Measurements from ENCODE around the gene NAGA.

Gene NAGA

DNA sequence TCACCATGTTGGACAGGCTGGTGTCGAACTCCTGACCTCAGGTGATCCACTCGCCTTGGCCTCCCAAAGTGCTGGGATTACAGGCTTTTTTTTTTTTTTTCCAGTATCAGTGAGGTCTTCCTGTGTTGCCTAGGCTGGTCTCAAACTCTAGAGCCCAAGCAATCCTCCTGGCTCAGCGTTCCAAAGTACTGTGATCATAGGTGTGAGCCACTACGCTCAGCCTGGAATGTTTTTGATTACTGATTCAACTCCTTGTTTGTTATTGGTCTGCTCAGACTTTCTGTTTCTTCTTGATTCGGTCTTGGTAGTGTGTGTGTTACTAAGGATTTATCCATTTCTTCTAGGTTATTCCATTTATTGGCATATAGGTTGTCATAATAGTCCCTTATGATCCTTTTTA is 31.3 kb downstream of the NAGA start:
- no peak for DNase-seq (ENCODE audit: low spot score)

DNA sequence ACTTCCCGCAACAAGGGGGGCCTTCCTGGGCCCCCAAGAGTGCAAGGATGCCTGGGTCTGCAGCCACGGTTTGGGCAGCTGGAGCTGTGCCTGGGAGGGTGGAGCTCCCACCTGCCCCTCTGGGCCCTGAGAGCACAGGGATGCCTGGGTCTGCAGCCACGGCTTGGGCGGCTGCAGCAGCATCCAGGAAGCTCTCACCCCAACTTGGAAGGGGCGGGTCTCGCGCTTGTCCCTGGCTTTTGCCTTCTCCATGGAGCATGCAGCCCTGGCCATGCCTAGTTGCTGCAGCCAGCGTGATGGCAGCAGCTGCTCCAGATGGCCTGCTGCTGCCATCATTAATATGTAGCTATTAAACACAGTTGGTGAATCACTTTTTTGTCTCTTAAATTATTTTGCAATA is 35.4 kb downstream of the NAGA start:
- DNase-seq (ENCODE audit: low spot score) = no peak

DNA sequence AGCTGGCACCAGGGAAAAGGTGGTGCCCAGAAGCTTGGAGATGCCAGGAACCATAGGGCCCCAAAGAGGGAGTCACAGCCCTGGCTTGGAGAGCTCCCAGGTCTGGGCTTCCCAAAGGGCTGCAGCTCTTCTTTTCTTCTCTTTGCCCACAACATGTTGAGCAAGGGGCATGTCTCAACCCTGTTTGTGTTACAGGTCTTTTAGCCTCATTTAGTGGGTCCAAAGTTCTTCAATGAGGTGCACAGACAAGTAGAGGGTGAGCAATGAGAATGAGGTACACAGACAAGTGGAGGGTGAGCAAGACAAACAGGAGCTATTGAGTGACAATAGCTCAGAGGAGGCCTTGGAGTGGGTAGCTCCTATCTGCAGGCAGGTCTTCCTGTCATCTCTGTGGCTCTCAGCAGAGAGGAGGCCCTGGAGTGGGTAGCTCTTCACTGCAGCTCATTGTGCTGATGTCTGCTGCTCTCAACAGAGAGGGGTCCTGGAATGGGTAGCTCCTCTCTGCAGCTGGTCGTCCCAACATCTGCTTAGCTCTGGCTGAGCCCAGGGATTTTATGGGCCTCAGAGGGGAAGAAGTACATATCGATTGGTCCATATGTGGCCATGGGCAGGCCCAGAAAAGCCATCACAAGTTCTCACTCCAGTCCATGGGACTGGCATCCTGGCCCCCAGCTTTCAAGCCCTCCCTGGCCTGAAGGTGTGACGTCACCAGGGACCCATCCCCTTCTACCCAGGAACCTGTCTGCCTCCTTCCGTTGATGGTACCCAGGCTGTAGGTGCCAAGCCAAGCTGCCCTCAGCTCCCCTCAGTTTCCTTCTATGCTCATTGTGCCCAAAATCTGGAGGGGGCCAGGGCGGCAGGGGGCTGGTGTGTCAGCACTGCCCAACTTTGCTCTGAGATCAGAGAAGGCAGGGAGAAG is 37.1 kb downstream of the NAGA start:
- no peak for DNase-seq (ENCODE audit: low spot score)

DNA sequence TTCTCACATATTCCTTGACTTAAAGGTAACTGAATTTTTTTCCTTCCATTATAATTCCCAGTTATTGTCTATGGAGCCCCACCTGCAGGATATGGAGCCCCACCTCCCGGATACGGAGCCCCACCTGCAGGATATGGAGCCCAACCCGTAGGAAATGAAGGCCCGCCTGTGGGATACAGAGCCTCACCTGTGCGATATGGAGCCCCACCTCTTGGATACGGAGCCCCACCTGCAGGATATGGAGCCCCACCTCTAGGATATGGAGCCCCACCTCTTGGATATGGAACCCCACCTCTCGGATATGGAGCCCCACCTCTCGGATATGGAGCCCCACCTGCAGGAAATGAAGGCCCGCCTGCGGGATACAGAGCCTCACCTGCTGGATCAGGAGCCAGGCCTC is 43.9 kb downstream of the NAGA start:
- DNase-seq (ENCODE audit: low spot score) = no peak

DNA sequence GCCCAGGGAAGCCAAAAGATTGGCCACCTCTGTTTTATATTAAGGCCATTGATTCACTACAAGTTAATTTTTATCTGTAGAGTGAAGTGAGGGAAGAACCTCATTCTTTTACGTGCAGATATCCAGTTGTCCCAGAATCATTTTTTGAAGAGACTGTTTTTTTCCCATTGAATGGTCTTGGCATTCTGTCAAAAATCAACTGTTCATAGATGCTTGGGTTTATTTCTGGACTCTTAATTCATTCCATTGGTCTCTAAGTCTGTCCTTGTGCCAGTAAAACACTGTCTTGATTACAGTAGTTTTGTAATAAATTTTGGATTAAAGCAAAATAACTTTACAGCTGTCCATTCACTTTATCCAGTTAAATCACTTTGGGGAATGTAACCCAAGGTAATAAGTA is 45.2 kb downstream of the NAGA start:
- DNase-seq (ENCODE audit: low spot score) = no peak

DNA sequence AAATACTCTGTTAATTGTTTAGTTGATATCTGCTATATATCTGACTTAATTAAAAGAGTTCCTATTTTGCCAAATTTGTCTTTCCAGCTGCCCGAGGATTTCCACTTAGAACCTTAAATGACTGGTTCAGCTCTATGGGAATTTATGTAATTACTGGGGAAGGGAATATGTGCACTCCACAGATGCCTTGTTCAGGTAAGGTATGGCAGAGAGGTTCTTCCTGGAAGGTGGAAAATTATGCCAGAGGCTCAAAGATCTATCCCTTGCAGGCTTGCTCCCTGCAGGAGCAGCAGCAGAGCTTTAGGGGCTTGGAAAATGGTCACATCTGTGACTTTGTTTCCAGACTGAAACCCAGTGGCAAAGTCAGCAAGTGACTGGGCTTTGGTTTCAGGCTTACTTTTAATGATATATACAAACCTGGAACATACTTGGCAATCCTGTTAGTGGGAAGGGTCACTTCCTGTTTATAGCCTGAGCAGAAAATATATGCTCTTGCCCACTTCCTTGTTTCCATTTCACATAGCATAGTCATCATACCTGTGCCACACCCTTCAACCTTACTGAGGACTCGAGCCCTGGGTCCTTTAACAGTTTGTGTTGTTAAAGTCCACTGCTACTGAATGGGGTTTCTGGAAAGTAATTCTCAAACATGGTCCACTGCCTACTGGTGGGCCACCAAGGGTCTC is 48.3 kb downstream of the NAGA start:
- no peak for DNase-seq (ENCODE audit: low spot score)

DNA sequence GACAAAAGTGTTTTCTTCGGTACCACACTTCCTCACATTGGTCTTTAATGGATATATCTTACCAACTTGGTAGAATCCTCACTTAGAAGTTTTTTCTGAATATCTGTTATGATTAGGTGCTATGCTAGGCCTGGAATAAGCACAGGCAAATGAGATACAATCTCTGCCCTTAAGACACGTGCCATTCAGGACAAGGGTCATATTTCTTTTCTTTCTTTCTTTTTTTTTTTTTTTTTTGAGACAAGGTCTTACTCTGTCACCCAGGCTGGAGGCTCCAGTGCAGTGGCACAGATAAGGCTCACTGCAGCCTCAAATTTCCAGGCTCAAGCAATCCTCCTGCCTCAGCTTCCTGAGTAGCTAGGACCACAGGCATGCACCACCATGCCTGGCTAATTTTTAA is 49.0 kb downstream of the NAGA start:
- no peak for DNase-seq (ENCODE audit: low spot score)

DNA sequence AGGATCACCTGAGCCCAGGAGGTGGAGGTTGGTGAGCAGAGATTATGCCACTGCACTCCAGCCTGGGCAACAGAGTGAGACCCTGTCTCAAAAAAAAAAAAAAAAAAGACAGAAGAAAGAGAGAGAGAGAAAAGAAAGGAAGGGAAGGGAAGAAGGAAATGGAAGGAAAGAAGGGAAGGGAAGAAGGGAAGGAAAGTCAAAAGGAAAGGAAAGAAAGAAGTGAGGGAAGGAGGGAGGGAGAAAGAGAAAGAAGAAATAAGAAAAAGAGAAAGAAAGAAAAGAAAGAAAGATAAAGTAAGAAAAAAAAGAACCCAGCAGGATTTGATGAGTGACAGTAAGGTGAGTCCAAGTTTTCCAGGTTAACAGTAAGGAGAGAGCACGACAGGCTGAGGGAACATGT is 52.4 kb downstream of the NAGA start:
- no peak for DNase-seq (ENCODE audit: low spot score)

DNA sequence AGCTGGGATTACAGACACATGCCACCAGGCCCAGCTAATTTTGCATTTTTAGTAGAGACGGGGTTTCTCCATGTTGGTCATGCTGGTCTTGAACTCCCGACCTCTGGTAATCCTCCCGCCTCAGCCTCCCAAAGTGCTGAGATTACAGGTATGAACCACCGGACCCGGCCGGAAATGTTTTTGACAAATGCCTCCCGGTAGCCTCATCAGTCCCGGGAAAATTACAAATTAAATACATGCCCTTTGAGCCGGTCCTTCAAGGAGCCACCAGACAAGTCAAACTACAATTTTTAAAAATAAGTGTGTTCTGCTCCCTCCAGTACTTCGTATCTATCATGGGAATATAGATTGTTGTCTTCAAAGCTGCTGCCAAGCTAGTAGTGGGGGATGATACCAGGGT is 54.5 kb downstream of the NAGA start:
- no peak for DNase-seq (ENCODE audit: low spot score)

DNA sequence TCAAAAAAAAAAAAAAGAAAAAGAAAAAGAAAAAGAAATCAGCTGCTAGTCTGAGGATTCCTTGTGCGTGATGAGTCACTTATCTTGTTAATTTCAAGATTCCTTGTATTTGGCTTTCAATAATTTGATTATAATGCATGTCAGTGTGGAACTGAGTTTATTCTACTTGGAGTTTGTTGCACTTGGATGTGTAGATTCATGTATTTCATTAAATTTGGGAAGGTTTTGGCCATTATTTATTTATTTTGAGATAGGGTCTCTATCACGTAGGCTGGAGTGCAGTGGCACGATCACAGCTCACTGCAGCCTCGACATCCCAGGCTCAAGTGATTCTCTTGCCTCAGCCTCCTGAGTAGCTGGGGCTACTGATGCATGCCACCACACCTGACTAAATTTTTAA is 57.2 kb downstream of the NAGA start:
- no peak for DNase-seq (ENCODE audit: low spot score)

DNA sequence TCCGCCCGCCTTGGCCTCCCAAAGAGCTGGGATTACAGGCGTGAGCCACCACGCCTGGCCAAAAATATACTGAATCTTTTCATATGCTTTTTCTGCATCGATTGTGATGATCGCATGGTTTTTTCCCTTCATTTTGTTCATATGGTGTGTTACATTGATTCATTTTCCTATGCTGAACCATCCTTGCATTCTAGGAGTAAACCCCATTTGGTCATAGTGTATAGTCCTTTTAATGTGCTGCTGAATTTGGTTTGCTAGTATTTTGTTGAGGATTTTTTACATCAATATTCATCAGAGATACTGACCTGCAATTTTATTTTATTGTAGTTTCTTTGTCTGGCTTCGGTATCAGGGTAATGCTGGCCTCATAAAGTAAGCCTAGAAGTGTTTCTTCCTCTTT is 59.8 kb downstream of the NAGA start:
- DNase-seq (ENCODE audit: low spot score) = no peak
